Jurkat, Clone E6-1 (cell line): ENCODE measurements around the gene SYT15.
A peak's percentile ranks its signal among the peaks of the same experiment; 100 is the strongest.
"Not testable (repeated sequence)": the region's sequence is repeated elsewhere in the genome, so short reads cannot be mapped to it uniquely, and the experiment has no call there.

ENCODE experiments used
- DNase-seq: peaks from one replicate; pipeline ENCODE4 v3.0.0-alpha.2; 2011; ENCODE audit warnings: low read depth, low spot score
- H3K4me3 ChIP-seq: 2 replicates; pipeline ENCODE4 v1.5.1; 2011; ENCODE audit warnings: mild to moderate bottlenecking, low read length, control low read depth, moderate library complexity

SYT15 gene

GRCh38 chr10:46554166-46554781 lies 24.7 kb upstream of the SYT15 start:
- DNase-seq, result no peak
- no peak overlapping the region for H3K4me3 ChIP-seq

DNA sequence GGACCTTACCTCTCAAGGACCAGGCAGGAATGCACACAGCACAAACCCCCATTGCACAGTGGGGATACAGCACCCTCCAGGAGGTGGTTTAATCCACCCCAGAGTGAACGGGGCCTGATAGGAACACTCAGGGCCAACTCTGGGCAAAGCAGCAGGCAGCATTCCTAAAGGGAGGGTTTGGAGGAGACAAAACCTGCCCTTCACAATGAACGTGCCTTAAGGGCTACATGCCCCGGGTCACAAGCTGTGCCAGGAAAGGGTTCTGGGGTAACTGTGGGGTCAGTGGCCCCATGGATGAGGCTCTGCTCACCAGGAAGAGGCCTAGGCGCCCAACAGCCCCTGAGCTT lies 23.6 kb upstream of the SYT15 start:
- DNase-seq, result no peak
- H3K4me3 ChIP-seq, result no peak overlapping the region

DNA sequence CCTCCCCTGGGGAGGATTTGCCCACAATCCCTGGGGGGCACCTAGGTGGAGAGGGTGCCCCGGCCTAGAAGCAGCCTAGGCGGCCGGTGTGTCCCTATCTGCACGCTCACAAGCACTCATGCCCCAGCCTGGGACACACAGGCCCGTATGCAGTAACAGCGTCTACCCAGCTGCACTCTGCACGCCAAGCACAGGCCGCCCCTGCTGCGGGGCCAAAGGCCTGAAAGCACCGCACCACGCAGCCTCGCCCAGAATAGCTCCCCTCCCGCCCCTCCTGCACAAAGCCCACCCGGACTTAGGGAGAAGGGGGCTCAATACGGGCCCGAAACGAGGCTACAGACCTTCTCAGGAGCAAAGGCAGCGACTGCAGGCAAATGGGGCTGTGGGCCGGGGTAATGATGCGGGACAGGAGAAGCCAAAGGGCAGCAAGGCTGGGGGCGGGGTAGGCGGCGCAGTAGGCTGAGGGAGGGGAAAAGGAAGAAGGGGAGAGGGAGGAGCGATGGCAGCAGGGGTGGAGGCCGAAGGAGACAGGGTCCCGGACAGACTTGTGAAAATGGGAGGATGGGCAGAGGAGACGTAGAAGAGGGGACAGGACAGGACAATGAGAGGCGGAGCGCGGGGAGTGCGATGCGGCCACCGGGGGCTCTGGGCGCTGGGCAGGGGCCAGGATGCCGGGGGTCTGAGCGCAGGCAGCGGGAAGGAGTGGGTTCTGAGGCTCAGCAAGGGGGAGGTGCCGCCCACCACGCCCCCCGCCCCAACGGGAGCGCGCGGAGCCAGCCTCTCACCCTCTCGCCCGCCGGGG lies 23.0 kb upstream of the SYT15 start:
- no peak overlapping the region for H3K4me3 ChIP-seq
- no peak for DNase-seq

GRCh38 chr10:46556515-46557318 lies 22.2 kb upstream of the SYT15 start, which contains the start of gene GPRIN2:
Gene GPRIN2 (minus strand): TSS chr10:46556658. CDS start chr10:46550736, 5,922 bp downstream.
- DNase-seq, result no peak
- no peak within 1 kb of the TSS for H3K4me3 ChIP-seq

- DNase-seq, result no peak
- no peak overlapping the region for H3K4me3 ChIP-seq
These were observed 21.4 kb upstream of the SYT15 start for GRCh38 chr10:46557319-46558121.

DNA sequence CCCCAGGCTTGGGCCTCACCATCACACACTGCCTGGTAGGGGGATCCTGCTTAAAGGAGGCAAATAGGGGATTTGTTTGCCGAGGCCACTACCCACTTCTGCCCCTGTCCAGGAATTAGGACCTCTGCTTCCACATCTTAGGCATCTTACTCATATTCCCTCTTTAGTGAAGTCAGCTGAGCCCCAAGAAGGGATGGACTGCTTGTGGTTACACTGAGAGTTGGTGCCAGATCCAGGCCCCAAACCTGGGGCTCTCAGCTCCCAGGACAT lies 20.9 kb upstream of the SYT15 start:
- DNase-seq, result no peak
- H3K4me3 ChIP-seq, result no peak overlapping the region

GRCh38 chr10:46558392-46559185 lies 20.3 kb upstream of the SYT15 start:
- no peak overlapping the region for H3K4me3 ChIP-seq
- DNase-seq, result no peak

DNA sequence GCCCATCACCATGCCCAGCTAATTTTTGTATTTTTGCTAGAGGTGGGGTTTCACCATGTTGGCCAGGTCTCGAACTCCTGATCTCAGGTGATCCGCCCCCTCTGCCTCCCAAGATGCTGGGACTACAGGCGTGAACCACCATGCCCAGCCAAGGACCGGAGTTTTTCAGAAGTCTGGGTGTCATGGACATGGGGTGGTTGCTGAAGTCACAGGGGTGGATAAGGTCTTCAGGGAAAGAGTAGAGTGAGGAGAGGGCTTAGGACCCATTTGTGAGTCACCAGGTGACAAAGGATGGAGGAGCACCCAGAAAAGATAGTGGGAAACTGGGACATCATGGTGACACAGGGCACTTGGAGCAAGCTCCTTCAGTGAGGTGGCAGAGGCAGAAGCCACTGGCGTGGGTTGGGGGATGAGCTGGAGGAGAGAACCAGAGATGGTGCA lies 19.7 kb upstream of the SYT15 start:
- DNase-seq, result no peak
- no peak overlapping the region for H3K4me3 ChIP-seq

DNA sequence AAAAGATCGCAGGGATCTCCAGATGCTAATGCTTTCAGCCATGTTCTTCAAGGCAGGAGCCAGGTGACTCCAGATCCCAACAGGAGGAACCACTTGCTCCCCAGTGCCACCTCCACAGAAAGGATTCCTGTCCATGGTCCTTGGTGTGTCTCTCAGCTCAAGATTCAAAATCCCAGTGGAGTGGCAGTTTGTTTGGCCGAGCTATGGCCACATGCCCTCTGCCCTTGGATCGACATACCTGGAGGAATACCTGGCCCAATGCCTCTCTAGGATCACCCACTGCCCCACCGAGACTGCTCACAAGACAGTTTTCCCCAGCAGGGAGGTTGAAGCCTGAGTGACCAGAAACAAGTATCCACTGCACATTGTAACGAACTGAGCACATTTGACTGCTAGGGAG lies 18.5 kb upstream of the SYT15 start:
- DNase-seq, result no peak
- no peak overlapping the region for H3K4me3 ChIP-seq

DNA sequence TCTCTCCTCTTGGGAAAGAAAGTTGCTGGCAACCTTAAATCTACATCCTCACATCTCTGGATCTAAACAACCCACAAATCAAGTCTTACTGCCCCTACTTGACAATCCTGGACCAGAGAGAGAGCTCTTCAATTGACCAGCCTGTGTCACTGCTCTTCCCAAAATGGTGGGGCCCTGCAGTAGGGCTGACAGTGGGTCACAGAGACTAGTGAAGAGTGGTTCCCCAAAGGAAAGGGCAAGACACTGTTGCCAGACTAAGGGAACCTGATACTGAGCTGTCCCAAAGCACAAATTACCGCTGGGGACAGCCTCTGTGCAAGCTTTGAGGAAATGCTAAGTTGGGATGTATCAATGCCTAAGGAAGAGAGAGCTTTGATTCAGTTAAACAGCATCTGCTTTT lies 18.0 kb upstream of the SYT15 start:
- DNase-seq, result no peak
- H3K4me3 ChIP-seq, result no peak overlapping the region

DNA sequence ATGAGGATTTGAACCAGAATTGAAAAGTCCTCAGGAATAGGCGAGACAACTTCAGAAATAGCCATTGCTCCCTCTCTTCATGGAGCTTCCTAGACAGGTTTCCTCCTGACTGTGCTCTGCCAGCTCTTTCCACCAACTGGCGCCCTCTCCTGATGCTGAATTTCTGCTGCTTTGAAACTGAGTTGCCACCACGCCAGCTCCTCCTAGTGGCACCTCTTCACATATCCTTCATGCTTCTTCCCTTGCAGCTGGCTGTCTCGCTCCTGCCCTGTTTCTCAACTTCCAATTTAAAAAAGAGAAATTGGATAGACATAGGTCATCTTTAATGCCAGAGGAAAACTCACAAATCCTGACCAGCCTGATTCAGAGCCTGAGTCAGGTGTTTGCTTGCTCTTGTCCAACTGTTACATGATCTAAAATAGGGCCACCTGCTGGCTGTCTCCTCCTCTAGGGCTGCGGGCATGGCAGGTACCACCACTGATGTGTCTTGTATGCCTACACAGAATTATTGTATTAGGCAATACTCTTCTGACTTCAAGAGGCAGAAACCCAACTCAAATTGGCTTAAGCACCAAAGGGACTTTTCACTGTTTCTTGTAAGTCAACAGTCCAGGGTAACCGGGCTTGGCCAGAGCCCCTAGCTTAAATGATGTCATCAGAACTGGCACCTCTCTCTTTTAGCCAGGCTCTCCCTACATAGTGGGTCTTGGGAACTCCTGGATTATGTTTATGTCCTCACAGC lies 13.2 kb upstream of the SYT15 start:
- not testable (repeated sequence) for H3K4me3 ChIP-seq
- peak; percentile 61 for DNase-seq

DNA sequence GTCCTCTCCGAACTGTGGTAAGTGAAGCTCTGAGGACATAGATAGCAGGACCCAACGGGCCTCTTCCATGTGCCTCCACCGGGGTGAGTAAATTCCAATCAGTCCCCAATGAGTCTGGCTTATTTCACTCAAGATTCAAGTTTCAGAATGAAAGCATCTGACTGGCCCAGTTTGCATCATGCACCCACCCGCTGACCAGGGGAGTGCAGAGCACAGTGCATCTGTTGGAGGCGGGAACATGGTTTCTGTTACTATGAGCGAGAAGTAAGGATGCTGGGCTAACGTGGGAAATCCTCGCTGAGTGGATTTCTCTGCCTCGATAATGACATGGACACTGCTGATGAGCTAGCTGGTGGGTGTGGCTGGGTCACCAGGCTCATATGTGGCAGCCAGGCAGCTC lies 11.8 kb upstream of the SYT15 start:
- not testable (repeated sequence) for DNase-seq, H3K4me3 ChIP-seq

GRCh38 chr10:46570655-46571054 lies 8.3 kb upstream of the SYT15 start:
- DNase-seq, result not testable (repeated sequence)

DNA sequence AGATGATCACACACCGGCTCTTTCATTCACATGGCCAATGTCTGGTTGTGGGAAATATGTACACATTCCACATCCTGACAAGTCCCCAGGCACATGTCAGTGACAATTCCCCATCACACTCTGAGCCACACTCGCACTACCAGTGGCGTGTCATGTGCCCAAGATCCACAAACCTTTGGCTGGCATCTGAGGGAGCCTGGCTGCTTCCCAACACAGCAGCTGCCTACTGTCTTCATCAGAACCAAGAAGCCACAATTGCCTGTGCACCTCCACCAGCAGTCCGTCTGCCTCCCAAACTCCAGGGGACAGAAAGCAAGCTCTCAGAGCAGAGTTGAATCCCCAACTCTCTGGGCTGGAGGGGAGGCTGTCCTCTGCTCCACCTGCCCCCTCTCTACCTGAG lies 6.2 kb upstream of the SYT15 start:
- DNase-seq, H3K4me3 ChIP-seq: not testable (repeated sequence)

More at GRCh38 chr10:46570655-46571054, 8.3 kb upstream of the SYT15 start:
- not testable (repeated sequence) for H3K4me3 ChIP-seq

DNA sequence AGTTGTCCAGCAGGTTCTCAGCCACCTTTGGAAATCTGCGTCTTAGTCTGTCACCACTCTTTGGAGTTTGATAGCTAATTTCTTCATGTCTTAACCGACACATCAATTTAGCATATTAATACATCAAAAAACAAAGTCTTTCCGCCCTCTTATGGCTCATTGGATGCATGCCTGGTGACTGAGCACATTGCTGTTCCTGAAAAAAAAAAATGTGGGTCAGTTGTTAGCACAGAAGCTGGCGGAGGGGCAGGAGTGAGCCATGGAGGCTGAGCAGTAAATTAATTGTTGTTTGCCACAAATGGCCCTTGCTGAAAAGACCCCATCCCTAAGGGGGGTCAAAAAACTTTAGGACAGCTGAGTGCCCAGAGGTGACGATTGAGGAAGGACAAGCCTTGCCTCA lies 5.6 kb upstream of the SYT15 start:
- not testable (repeated sequence) for DNase-seq, H3K4me3 ChIP-seq

DNA sequence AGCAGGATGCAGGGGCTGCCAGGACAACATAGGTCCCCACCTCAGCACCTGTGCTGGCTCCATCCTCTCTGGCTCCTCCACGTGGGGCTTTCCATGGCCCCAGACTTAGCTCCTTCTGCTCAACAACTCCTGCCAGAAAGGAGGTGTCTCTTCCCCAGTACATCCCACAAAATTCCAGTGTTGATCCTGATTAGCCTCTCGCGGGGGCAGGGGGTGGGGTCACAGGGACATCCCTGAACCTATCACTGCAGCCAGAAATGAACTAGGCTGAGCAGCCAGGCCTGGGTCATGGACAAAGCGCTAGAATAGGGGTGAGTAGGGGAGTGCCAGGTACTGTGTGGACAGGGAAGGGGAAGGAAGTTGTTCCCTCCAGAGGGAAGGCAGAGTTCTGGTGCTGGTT lies 5.0 kb upstream of the SYT15 start:
- DNase-seq, H3K4me3 ChIP-seq: not testable (repeated sequence)

DNA sequence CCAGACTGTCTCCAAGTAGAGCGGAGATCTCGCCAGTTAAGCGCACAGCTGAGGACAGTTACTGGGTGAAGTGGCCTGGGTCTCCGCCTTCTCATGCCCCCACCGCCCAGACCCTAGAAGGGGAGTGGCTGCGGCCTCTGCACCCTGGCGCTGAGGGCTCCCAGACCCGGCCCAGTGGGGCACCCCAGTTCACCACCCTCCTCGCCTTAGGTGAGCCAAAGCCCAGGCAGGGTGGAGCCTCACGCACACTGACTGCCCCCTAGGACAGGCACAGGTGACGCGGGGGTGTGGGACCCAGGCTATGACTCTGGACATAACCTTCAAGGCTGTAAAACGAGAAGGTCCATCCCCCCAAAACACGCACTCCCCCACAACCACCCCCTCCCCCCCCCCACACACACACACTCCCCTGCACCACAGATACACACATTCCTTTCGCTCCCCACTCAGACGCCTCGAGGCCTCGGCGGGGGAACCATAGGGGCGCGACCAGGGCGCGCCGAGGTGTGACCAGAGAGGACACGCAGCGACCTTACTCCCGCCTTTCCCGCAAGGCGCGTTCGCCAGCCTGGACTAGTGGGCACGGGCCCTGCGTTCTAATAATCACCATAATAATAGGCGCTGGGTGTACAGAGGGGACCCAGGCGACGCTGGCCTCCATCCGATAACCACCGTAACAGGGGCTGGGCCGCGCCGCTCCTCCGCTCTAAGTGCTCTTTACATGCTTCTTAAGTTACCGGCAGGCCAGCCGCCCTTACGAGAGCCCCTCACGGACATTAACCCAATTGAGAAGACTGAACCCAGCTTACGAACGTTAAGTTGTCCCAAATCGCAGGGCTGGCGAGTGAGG lies 1.1 kb upstream of the SYT15 start:
- DNase-seq, H3K4me3 ChIP-seq: not testable (repeated sequence)
